NB4 (cell line): ENCODE data around the gene BRINP1.
"Not testable (repeated sequence)": the region's sequence is repeated elsewhere in the genome, so short reads cannot be mapped to it uniquely, and the experiment has no call there.

Experiments used
- DNase-seq: peaks from one replicate; pipeline ENCODE4 v3.0.0; 2010; ENCODE audit warnings: low read depth
- H3K4me3 ChIP-seq: one replicate; pipeline ENCODE4 v1.5.1; 2011; ENCODE audit warnings: mild to moderate bottlenecking, low read depth, low read length, moderate library complexity
- MYC ChIP-seq: IDR thresholded peaks from 2 replicates; pipeline ENCODE4 v1.6.1; 2011; ENCODE audit warnings: low read depth, low read length
- POLR2A ChIP-seq: IDR thresholded peaks from 2 replicates; pipeline ENCODE4 v1.6.1; 2011; ENCODE audit warnings: mild to moderate bottlenecking; ENCODE audit not compliant: insufficient read length; ENCODE audit errors: extremely low read depth
- TF ChIP-seq, protein P1 (sequence below): IDR thresholded peaks from one replicate; pipeline ENCODE4 v1.5.1; 2012; ENCODE audit warnings: low read depth, low read length
- TF ChIP-seq, protein P2 (sequence below): IDR thresholded peaks from 2 replicates; pipeline ENCODE4 v1.6.1; 2011; ENCODE audit warnings: low read depth, low read length

BRINP1 gene

DNA sequence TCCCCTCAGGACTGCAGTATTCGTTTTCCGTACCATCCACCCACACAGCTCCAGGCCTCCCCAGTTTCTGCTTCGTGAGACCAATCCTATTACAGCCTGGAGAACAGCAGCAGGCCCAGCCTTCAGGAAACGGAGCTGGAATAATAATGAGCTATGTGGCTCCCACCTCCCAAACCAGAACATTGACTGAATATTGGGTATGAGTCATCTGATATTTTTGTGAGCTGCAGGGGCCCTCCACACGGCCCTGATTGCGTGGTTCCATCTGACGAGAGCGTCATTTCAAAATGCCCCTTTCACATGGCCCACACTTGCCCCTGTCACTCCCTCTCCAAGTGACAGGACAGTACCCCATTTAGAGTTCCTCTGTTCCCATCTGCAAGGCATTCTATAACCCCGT is 192.0 kb downstream of the BRINP1 start:
- H3K4me3 ChIP-seq, result no peak overlapping the region
- no peak for DNase-seq
- TF ChIP-seq, protein P1, sequence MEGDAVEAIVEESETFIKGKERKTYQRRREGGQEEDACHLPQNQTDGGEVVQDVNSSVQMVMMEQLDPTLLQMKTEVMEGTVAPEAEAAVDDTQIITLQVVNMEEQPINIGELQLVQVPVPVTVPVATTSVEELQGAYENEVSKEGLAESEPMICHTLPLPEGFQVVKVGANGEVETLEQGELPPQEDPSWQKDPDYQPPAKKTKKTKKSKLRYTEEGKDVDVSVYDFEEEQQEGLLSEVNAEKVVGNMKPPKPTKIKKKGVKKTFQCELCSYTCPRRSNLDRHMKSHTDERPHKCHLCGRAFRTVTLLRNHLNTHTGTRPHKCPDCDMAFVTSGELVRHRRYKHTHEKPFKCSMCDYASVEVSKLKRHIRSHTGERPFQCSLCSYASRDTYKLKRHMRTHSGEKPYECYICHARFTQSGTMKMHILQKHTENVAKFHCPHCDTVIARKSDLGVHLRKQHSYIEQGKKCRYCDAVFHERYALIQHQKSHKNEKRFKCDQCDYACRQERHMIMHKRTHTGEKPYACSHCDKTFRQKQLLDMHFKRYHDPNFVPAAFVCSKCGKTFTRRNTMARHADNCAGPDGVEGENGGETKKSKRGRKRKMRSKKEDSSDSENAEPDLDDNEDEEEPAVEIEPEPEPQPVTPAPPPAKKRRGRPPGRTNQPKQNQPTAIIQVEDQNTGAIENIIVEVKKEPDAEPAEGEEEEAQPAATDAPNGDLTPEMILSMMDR, result no peak
- no peak for TF ChIP-seq MYC
- TF ChIP-seq, protein P2, sequence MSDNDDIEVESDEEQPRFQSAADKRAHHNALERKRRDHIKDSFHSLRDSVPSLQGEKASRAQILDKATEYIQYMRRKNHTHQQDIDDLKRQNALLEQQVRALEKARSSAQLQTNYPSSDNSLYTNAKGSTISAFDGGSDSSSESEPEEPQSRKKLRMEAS, result no peak
- no peak for TF ChIP-seq POLR2A

GRCh38 chr9:119175581-119175980 is 193.7 kb downstream of the BRINP1 start:
- no peak for DNase-seq
- H3K4me3 ChIP-seq, result no peak overlapping the region
- TF ChIP-seq, protein P2, result no peak
- no peak for TF ChIP-seq MYC
- TF ChIP-seq, protein P1, result no peak
- TF ChIP-seq POLR2A, result no peak

DNA sequence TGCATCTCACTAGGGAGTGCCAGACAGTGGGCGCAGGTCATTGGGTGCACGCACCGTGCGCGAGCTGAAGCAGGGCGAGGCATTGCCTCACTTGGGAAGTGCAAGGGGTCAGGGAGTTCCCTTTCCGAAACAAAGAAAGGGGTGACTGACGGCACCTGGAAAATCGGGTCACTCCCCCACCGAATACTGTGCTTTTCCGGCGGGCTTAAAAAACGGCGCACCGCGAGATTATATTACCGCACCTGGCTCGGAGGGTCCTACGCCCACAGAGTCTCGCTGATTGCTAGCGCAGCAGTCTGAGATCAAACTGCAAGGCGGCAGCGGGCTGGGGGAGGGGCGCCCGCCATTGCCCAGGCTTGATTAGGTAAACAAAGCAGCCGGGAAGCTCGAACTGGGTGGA is 200.0 kb downstream of the BRINP1 start:
- DNase-seq, H3K4me3 ChIP-seq: not testable (repeated sequence)

- TF ChIP-seq POLR2A (no peak), MYC (no peak)
- TF ChIP-seq, protein P1, result no peak
- TF ChIP-seq, protein P2, result no peak
- no peak for DNase-seq
- no peak overlapping the region for H3K4me3 ChIP-seq
These were observed 201.4 kb downstream of the BRINP1 start for GRCh38 chr9:119167876-119168275.

- DNase-seq, result no peak
- TF ChIP-seq, protein P1, result no peak
- no peak for TF ChIP-seq POLR2A
- TF ChIP-seq MYC, result no peak
- H3K4me3 ChIP-seq, result no peak overlapping the region
These were observed 202.0 kb downstream of the BRINP1 start for GRCh38 chr9:119167267-119167666.

DNA sequence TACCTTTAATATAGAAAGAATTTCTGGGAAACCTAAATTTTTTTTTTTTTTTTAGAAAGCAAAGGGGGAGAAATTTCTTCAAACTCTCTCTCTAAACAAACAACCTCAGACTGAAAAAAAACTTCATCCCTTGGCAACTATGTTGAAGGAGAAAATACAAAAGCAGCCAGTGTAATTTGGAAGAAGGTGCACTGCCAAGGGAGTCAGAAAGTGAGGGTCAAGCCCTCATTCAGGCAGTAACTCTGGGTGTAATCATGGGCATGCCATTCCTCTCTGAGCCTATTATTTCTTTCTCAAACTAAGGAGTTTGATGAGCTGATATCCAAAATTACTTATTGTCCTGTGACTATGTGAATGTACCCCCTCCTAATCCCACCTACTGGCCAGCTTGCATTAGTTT is 203.1 kb downstream of the BRINP1 start:
- DNase-seq, result no peak
- TF ChIP-seq, protein P2, result no peak
- TF ChIP-seq POLR2A (no peak), MYC (no peak)
- TF ChIP-seq, protein P1, result no peak
- H3K4me3 ChIP-seq, result no peak overlapping the region

DNA sequence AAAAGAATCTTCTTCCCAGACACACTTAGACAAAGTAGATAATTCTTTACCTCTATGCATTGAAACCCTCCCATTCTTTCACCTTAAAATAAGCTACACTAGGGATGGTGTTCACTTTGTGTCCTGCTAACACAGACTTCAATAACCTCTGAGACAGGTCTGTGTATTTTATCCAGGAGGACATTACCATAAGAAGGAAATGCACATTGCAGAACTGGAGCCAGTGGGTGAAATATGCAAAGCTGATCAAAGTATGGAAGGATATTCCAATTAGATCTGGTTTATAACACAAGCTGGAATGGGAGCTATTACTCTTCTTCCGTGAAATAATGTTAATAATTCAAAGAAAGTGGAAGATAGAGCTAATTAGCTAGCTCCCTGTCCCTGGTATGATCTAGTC is 204.1 kb downstream of the BRINP1 start:
- TF ChIP-seq POLR2A (no peak), MYC (no peak)
- TF ChIP-seq, protein P1, result no peak
- TF ChIP-seq, protein P2, result no peak
- H3K4me3 ChIP-seq, result no peak overlapping the region
- DNase-seq, result no peak
